GM10847 (cell line): ENCODE data around the gene CNIH1.

Experiments used
- POLR2A ChIP-seq: IDR thresholded peaks from 2 replicates; pipeline ENCODE4 v1.6.1; 2011; ENCODE audit not compliant: insufficient read length; ENCODE audit errors: extremely low read depth

Gene CNIH1

GRCh38 chr14:54396183-54396492 lies 45.0 kb downstream of the CNIH1 start:
- no peak for TF ChIP-seq POLR2A

GRCh38 chr14:54395716-54396115 lies 45.5 kb downstream of the CNIH1 start:
- TF ChIP-seq POLR2A: no peak

- TF ChIP-seq POLR2A: no peak
Measured at GRCh38 chr14:54395284-54395683, 45.9 kb downstream of the CNIH1 start.

DNA sequence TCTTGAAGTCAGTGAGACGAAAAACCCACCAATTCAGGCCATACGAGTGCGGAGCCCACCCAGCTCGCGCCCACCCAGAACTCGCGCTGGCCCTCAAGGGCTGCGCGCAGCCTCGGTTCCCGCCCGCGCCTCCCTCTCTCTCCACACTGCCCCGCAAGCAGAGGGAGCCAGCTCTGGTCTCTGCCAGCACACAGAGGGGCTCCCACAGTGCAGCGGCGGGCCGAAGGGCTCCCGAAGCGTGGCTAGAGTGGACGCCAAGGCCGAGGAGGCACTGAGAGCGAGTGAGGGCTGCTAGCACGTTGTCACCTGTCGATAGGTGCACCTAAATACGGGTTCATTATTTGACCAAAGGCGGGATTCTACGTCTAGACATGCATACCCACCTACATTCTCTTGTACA lies 46.6 kb downstream of the CNIH1 start:
- no peak for TF ChIP-seq POLR2A

- no peak for TF ChIP-seq POLR2A
Measured at GRCh38 chr14:54392131-54392859, 48.9 kb downstream of the CNIH1 start.

GRCh38 chr14:54387328-54387727 lies 53.8 kb downstream of the CNIH1 start:
- TF ChIP-seq POLR2A: no peak

- no peak for TF ChIP-seq POLR2A
Measured at GRCh38 chr14:54385556-54385955, 55.6 kb downstream of the CNIH1 start.

- TF ChIP-seq POLR2A: no peak
Measured at GRCh38 chr14:54383835-54384234, 57.3 kb downstream of the CNIH1 start.

- TF ChIP-seq POLR2A: no peak
Measured at GRCh38 chr14:54381821-54382220, 59.4 kb downstream of the CNIH1 start.

GRCh38 chr14:54377501-54377900 lies 63.7 kb downstream of the CNIH1 start:
- no peak for TF ChIP-seq POLR2A

DNA sequence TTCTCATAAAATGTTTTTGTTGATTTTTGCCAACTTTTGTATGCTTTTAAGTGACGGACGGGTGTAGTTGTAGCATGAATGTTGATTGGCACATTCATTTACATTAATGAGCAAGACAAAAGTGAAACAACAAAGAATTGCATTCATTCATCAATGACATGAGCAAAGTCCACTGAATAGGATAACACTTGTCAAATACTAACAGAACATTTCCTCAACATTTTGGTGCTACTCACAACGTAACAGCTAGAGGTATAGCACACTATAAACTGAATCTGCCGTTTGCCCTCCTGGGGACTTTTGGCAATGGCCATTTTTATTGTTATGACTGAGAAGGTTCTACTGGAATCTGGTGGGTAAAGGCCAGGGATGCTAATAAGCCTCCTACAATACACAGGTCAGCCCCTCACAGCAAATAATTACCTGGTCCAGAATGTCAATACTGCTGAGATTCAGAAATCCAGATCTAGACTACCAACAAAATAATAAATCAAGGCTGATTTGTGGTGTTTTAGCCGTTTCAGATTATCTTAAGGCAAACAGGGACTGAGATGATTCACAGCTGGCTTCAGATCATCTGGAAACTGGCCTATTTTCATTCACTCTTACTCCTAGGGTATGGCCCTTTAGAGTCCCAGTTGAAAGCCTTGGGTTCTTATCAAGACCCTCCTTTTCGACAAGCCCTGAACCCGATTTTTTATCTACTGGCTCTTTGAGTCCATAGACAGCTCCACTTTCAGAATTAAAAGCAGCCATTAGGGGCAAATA lies 66.9 kb downstream of the CNIH1 start:
- TF ChIP-seq POLR2A: no peak
